Spleen (tissue), 3 donors: ENCODE results near the gene SPRED3.

Experiments used
- POLR2A ChIP-seq, 3 donors: fragments of 450-650 bp; IDR thresholded peaks; one replicate each; pipeline ENCODE4 v1.5.1; 2017; ENCODE audit warnings: antibody characterized with exemption in 3 of 3, mild to moderate bottlenecking in 1 of 3
- POLR2AphosphoS5 ChIP-seq, 3 donors: sonication (generic); formaldehyde crosslinking; IDR thresholded peaks; one replicate each; pipeline ENCODE4 v1.5.1; 2017; ENCODE audit warnings: antibody characterized with exemption in 3 of 3

- TF ChIP-seq POLR2AphosphoS5 (IDR thresholded peaks at IDR 0.05) (peak in 2 of 3 donors; percentile 12 to 57), POLR2A (IDR thresholded peaks at IDR 0.05) (no peak)
Observed at GRCh38 chr19:38411041-38411712, 22.7 kb downstream of the SPRED3 start.
